GM18517 (cell line): ENCODE data around the gene PPP1R1B.

Experiments used
- ATAC-seq: cut with Tn5 transposase; IDR thresholded peaks from one replicate; pipeline ENCODE4 v1.9.1; 2021; ENCODE audit warnings: mild to moderate bottlenecking, moderate library complexity; ENCODE audit not compliant: unreplicated experiment

The PPP1R1B gene

DNA sequence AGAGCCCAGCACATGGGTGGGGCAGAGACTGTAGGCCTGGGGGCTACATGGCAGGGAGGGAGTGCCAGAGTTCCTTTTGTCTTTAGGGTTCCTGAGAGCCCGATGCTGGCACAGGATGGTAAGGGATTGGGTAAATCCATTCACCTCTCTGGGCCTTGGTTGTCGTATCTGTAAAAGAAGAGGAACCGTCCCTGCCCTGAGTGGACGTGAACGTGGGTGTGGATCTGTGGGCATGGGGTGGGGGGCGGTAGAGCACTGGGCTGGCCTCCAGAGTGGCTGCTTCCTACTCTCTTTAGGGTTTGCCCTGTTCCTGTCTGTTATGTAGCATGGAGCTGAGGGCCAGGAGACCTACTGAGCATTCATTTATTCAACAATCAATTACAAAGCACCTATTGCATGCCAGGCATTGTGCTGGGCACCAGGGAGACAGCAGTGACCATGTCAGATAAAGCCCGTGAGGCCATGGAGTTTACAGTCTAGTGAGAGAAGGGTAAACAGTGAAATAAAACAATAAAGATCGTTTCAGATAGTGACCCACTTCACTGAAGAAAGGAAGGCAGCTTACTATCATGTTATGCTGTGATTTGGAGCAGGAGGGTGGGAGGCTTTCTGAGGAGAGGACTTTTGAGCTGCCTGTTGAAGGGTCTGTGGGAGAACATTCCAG, 25.3 kb downstream of the PPP1R1B start:
- ATAC-seq = no peak

DNA sequence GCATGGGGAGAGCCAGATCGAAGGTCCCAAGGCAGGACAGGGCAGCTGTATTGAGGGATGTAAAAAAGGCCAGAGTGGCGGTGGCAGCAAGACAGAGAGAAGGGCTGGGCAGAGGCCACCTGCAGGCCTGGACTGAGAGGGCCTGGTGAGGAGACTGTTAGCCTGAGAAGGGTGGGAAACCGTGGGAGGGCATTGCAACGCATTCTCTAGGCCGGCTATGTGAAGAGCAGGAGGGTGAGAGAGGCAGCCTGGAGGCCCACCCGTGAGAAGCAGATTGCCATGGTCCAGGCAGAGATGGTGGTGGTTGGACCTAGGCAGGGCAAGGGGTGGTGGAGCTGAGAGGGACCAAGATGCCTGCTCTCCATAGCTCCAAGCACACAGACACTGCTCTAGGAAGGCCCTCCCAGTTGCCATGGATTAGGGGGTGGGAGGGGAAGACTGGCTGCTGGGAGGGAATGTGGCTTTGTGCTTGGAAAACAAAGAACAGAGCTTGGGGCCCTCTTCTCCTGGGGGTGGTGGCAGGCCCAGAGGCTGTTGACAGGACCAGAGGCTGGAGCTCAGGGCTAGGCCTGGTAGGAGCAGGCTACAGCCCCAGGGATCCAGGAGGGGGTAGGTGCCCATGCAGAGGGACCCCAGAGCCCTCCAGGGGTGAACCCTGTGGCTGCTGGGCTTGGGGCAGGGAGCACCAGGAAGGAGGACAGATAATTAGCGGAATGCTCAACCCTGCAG, 26.0 kb downstream of the PPP1R1B start:
- no peak for ATAC-seq

DNA sequence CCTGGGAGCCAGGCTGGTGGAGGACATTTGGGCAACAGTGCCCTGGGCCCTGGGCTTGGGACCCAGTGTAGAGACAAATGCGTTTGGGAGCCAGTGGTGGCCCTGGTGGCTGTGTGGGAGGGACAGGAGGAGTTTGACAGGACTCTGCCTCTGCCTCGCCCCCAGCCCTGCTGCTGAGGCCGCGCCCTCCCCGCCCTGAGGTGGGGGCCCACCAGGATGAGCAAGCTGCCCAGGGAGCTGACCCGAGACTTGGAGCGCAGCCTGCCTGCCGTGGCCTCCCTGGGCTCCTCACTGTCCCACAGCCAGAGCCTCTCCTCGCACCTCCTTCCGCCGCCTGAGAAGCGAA, 26.5 kb downstream of the PPP1R1B start:
- no peak for ATAC-seq

DNA sequence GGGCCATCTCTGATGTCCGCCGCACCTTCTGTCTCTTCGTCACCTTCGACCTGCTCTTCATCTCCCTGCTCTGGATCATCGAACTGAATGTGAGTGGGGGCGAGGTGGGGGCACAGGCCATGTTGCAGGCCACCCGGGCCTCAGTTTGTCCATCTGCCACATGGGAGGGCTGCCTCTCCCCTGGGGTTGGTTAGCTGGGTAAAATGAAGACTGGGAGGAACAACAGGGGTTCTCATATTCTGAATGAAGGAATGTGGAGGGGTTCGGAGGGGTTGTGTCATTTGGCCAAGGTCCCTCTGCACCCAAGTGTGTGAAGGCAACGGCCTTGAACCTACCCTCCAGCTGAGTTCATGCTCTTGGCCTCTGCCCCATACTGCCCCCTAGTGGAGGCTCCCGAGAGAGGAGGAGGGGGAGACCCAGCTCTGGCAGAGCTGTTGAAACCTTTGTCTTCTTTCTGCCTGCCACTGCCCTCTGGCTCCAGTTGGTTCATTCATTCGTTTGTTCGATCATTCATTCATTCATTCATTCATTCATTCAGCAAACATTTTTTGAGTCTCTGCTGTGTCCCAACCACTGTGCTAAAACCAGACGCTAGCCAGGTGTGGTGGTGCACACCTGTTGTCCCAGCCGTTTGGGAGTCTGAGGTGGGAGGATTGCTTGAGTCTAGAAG, 27.0 kb downstream of the PPP1R1B start:
- ATAC-seq = no peak

DNA sequence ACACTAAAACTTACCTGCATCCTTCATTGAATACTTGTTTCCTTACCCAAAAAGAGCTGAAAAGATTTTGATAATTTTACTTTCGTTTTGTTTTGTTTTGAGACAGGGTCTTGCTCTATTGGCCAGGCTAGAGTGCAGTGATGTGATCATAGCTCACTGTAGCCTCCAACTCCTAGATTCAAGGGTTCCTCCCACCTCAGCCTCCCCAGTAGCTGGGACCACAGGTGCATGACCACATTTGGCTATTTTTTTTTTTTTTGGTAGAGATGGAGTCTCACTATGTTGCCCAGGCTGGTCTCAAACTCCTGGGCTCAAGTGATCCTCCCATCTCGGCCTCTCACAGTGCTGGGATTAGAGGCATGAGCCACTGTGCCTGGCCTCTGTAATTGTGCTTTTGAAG, 28.4 kb downstream of the PPP1R1B start:
- no peak for ATAC-seq

DNA sequence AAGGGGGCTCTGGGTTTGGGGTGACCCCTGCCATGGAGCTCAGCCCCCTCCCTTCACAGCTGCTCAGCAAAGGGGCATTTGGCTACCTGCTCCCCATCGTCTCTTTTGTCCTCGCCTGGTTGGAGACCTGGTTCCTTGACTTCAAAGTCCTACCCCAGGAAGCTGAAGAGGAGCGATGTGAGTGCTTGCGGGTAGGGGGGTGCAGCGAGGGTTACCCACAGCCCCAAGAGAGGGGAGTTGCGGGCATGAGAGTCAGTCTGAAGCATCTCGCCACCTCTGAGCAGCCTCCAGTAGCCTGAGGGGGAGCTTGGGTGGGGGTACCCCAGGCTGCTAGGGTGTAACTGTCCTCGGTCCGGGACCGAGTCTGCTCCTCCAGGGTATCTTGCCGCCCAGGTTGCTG, 31.6 kb downstream of the PPP1R1B start:
- ATAC-seq = no peak

DNA sequence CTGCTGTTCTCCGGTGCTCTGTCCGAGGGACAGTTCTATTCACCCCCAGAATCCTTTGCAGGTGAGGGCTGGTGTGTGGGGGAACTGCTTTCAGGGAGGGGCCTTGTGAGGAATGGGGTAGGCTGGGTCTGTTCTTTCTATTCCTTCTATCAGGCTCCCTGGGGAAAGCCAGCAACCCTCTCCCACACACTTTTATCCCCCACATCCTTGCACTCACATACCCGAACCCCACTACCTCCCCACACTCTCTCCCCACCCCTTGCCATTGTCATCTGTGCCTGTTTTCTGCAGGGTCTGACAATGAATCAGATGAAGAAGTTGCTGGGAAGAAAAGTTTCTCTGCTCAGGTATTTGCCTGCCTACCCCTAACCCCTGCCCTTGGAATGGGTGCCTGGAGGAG, 32.0 kb downstream of the PPP1R1B start:
- ATAC-seq = no peak

DNA sequence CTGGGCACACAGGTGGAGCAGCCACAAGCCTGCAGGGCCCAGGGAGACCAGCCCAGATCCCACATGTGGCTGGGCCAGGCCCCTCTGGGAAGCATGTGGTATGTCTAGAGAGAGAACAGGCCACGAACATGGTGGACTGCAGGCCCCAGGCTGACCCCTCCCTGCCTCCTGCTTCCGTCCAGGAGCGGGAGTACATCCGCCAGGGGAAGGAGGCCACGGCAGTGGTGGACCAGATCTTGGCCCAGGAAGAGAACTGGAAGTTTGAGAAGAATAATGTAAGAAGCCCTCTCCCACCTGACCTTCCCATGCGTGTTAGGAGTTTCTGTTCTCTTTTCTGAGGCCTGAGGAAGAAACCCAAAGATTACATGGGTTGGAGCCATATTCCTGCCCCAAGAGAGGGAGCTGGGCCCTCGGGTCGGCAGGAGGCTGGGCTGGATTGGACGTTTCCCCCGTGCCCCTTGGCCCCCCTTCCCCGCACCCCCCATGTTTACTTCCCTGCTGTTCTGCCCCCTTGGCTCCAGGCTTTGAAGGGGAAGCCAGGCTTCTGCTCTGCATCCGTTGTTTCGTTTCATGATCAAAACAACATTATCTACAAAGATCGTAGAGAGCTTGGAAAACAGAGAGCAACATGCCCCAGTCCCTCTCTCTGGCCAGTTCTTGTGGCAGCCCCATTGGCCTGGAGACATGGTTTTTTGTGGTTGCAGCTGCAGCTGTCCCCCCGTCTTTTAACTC, 32.7 kb downstream of the PPP1R1B start:
- no peak for ATAC-seq

DNA sequence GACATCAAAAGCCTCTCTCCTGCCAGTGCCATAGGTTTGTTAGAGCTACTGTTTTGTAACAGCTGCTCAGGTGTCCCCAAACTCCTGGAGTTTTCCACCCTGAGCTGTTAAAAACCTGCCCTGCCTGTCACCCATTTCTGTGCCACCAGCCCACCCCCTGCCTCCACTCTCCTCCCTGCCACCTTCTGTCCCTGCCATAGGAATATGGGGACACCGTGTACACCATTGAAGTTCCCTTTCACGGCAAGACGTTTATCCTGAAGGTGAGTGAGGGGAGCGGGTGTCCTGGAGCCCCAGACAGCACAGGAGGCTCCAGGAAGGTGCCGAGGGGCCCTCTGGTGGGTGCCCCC, 33.2 kb downstream of the PPP1R1B start:
- no peak for ATAC-seq

DNA sequence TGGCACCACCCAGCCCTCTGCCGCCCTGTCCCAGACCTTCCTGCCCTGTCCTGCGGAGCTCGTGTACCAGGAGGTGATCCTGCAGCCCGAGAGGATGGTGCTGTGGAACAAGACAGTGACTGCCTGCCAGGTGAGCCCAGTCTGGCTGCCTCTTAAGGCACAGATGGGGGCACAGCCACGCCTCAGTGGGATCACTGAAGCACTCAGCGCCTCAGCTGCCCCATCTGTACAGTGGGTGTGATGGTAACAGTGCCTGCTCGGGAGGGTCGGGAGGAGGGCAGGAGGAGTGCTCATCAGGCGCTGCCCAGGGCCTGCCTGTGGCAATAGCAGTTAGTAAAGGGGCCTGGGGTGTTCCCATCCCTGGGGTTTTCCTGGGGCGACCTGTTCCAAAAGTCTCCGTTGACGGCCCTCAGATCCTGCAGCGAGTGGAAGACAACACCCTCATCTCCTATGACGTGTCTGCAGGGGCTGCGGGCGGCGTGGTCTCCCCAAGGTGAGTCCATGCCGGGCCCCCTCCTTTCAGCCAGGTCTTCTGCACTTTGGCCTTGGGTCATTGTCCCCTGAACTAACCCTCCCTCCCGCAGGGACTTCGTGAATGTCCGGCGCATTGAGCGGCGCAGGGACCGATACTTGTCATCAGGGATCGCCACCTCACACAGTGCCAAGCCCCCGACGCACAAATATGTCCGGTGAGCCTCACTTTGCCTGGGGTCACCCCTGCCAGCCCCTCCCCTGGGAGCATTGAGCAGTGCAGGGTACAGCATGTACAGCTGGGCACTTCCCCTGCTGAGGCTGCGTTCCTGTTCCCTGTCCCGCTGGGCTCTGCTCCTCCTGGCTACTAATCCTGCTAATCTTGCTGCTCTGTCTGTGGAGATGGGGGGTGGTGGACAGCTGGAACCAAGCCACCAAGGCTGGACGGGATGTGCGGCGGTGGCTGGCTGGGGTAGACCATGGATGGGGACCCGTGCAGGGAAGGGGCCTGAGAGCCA, 33.9 kb downstream of the PPP1R1B start:
- no peak for ATAC-seq

DNA sequence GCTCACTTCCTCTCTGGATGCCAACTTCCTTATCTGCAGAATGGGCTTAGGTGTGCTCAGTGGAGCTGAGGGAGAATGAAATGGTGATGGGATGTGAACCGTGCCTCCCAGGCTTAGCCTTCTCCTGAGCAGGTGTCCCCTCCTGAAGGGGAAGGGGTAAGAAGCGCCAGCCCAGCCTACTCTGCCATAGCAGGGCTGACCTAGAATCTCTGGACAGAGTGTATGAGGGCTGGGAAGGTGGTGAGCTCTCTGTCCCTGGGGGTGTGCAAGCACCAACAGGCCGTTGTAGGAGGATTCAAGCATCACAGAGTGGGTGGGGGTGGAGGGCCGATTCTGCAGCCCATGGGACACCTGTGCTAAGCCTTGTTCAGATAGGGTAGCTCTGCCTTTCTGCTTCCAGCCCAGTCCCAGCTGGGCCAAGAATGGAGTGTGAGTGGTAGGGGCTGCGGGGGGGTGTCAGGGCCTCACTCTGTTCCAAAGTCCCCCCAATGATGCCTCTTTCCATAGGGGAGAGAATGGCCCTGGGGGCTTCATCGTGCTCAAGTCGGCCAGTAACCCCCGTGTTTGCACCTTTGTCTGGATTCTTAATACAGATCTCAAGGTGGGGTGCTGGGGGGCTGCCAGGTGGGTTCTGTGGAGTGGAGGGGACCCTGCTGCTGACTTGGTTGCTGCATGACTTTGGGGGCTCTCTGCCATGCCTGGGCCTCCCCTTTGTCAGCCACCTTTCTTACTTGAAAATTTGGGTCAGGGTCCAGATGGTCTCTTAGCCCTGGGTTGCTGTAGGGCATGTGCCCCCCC, 35.2 kb downstream of the PPP1R1B start:
- no peak for ATAC-seq

DNA sequence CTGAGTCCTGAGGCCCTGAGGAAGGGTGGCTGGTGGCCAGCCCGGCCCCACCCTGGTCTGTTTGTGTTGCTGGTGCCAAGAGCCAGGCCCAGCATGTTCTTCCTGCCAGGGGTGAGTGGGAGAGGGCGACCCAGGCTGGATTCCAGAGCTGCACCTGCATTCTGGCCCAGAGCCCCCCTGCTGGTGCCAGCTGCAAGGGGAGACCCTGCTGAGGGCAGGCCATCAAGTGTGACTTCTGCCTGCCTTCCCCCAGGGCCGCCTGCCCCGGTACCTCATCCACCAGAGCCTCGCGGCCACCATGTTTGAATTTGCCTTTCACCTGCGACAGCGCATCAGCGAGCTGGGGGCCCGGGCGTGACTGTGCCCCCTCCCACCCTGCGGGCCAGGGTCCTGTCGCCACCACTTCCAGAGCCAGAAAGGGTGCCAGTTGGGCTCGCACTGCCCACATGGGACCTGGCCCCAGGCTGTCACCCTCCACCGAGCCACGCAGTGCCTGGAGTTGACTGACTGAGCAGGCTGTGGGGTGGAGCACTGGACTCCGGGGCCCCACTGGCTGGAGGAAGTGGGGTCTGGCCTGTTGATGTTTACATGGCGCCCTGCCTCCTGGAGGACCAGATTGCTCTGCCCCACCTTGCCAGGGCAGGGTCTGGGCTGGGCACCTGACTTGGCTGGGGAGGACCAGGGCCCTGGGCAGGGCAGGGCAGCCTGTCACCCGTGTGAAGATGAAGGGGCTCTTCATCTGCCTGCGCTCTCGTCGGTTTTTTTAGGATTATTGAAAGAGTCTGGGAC, 36.0 kb downstream of the PPP1R1B start:
- ATAC-seq = no peak

DNA sequence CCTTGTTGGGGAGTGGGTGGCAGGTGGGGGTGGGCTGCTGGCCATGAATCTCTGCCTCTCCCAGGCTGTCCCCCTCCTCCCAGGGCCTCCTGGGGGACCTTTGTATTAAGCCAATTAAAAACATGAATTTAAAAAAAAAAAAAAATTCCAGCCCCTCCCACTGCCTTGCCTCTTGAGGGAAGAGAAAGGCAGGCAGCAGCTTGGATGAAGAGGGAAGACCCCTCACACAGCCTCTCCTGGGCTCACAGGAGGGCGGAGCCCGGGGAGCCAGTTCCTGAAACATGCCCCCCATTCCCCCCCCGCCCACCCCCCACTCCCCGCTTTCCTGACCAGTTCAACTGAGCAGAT, 36.6 kb downstream of the PPP1R1B start:
- no peak for ATAC-seq

DNA sequence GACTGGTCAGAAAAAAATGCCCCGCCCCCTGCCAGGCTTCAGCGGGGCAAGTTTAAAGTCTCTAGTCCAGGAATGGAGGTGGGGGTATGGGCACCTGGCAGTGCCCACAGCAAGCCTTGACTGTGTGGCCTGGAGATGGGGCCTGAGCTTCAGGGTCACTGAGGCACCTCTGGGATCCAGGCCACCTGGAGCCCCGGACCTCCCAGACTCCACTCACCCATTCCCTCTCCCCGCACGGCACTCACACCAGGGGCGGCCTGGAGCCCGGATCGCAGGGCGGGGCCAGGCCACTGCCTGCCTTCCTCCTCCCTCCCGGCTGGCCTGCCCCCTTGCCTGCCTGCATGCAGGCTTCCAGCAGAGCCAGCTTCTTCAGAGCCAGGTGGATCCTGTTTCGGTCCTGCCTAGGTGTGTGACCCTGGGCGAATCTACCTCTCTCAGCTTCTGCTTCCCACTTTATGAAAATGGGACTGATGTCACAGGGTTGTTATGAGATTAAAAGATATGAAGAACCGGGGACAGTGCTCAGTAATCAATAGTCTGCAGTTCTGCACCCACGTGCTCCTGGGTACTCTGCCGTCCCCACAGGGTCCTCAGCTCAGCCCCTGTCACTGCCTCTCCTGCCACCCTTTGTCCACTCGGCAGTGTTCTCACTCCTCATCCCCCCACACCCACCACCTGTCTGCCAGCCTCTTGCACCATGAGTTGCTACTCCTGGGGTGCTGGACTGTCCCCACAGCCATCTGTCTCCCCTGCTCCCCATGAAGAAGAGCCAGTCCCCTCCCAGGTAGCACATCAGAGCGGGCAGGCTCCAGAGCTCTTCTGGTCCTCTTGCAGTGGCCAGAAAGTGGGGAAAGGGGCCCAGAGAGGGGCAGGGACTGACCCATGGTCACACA, 37.2 kb downstream of the PPP1R1B start:
- no peak for ATAC-seq

DNA sequence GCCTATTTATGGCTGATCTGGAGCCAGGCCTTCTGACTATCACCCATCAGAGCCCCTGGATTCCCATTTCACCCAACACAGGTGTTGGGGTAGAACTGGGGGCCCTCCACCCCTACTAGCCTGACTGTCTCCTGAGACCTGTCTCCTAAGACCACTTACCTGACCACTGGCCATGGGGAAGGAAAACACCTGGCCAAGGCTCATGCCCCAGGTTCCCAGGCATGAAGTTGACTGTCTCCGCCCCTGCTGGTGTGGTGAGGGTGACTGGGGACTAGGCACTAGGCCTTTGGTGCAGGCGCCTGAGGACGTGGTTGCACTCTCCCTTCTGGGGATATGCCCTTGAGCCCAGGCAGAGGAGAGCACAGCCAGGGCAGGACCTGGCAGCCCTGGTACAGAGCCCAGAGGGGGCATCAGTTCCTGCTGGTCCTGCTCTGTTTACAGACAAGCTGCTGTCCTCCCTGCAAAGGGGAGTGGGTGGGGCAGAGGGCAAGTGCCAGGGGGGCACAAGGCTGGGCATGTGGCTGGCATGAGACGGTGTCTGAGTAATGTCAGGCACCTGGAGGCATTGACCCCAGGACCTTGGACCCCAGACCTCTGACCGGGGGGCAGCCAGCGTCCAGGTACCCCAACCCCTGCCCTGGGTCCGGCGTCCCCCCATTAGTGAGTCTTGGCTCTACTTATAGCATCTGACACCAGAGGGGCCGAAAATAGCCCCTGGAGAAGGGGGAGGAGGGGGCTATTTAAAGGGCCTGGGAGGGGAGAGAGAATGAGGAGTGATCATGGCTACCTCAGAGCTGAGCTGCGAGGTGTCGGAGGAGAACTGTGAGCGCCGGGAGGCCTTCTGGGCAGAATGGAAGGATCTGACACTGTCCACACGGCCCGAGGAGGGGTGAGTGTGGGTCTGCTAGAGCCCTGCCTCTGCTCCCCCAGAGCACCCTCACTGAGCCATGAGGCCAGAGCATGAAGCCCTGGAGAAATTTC, 38.1 kb downstream of the PPP1R1B start, which contains the start of gene TCAP:
Gene TCAP (plus strand): TSS at position 769 of the 981 bp plus-strand sequence. CDS start 11 bp downstream, at position 780.
- ATAC-seq = no peak

DNA sequence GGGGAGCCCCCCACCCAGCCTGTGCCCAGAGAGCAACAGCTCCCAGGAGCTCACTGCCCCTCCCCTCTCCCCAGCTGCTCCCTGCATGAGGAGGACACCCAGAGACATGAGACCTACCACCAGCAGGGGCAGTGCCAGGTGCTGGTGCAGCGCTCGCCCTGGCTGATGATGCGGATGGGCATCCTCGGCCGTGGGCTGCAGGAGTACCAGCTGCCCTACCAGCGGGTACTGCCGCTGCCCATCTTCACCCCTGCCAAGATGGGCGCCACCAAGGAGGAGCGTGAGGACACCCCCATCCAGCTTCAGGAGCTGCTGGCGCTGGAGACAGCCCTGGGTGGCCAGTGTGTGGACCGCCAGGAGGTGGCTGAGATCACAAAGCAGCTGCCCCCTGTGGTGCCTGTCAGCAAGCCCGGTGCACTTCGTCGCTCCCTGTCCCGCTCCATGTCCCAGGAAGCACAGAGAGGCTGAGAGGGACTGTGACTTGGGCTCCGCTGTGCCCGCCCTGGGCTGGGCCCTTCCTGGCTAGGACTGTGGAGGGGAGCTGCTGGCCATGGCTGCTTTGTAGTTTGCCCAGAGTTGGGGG, 39.0 kb downstream of the PPP1R1B start:
- no peak for ATAC-seq
